HG02943 (cell line): ENCODE measurements around the gene PPP1R10.
"Not testable (repeated sequence)": the region's sequence is repeated elsewhere in the genome, so short reads cannot be mapped to it uniquely, and the experiment has no call there.

Experiments used
- ATAC-seq: cut with Tn5 transposase; IDR thresholded peaks from one replicate; pipeline ENCODE4 v1.9.1; 2021; ENCODE audit warnings: mild to moderate bottlenecking, low read depth, moderate library complexity; ENCODE audit not compliant: unreplicated experiment

The PPP1R10 gene

GRCh38 chr6:30600451-30600961 is 16.5 kb downstream of the PPP1R10 start:
- no peak for ATAC-seq

- no peak for ATAC-seq
Measured at GRCh38 chr6:30599625-30600324, 17.3 kb downstream of the PPP1R10 start.

DNA sequence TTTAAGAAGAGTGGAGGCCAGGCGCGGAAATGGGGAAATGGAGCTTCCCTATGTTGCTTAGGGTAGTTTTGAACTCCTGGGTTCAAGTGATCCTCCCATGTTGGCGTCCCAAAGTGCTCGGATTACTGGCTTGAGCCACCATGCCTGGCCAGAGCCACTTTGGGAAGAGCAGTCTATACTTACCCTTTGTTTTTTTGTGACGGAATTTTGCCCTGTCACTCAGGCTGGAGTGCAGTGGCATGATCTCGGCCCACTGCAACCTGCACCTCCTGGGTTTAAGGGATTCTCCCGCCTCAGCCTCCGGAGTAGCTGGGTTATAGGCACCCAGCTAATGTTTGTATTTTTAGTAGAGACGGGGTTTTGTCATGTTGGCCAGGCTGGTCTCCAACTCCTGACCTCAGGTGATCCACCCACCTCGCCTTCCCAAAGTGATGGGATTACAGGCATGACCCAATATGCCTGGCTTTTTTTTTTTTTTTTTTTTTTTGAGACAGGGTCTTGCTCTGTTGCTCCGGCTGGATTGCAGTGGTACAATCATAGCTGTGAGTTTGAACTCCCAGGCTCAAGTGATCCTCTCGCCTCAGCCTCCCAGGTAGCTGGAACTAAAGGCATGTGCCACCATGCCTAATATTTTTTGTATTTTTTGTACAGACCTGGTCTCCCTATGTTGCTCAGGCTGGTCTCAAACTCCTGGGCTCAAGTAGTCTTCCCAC is 18.0 kb downstream of the PPP1R10 start:
- no peak for ATAC-seq

DNA sequence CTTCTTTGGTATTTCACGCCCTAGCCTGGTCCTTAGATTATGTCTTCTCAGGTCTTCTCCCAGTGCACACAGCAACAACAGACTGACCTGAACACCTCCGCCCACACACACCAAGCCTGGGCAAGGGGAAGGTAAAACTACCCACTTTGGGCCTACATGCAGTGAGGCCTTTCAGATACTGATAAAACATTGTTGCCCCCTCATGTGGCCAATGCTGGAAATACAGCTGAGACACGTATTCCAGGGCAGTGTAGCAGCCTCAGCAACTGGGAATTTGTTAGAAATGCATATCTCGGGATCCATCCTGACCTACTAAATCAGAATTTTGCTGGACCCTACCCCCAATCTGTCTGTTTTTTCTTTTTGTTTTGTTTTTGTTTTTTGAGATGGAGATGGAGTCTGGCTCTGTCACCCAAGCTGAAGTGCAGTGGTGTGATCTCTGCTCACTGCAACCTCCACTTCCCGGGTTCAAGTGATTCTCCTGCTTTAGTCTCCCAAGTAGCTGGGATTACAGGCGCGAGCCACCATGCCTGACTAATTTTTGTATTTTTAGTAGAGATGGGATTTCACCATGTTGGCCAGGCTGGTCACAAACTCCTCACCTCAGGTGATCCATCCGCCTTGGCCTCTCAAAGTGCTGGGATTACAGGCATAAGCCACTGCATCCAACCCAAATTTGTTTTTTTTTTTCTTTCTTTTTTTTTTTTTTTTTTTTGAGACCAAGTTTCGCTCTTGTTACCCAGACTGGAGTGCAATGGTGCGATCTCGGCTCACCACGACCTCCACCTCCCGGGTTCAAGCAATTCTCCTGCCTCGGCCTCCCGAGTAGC is 19.5 kb downstream of the PPP1R10 start:
- not testable (repeated sequence) for ATAC-seq

DNA sequence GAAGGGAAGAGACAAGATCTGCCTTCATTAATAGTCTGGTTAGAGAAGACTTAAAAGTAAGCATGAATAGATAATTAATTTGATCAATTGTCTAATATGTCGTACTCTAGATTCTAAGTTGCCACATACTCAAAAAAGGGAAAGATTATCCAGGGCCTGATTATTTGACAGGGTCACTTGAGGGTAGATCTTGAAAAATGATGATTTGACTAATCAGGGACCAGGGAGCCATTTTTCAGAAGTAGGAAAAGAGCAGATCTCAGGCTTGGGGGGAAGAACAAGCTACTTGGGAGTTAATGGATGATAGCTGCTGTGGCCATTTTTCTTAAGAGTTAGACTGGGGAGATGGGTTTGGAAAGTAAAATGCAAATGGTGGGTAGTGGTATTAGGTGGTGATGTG is 24.8 kb downstream of the PPP1R10 start:
- ATAC-seq = no peak

DNA sequence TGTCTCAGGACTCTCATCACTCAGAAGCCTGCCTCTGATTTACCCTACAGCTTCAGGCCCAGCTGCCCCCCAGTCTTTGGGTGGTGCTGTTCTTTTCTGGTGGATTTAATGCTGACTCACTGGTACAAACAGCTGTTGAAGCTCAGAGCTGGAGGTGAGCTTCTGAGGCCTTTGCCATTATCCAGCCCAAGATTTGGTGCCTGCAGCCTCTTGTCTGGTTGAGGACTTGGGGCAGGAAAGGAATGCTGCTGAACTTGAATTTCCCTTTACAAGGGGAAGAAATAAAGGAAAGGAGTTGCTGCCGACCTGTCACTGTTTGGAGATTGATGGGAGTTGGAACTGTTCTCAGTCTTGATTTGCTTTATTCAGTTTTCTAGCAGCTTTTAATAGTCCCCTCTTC is 26.0 kb downstream of the PPP1R10 start:
- ATAC-seq = no peak

- ATAC-seq = no peak
Measured at GRCh38 chr6:30590509-30590908, 26.5 kb downstream of the PPP1R10 start.

DNA sequence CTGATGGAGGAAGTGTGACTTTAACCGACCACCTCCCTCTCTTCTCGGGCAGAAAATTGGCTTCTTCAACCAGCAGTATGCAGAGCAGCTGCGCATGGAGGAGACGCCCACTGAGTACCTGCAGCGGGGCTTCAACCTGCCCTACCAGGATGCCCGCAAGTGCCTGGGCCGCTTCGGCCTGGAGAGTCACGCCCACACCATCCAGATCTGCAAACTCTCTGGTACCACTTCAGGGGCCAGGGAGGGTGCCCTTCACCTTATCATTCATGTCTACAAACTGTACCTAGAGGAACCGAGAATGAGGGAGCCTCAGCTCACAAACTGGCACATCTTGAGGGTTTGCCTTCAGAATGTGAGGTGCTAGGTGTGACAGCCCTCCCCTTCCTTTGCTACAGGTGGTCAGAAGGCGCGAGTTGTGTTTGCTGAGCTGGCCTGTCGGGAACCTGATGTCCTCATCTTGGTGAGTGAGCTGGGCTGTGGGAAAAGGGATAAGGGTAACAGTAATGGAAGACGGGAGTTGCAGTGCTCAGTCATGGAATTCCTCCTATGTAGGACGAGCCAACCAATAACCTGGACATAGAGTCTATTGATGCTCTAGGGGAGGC is 27.2 kb downstream of the PPP1R10 start:
- no peak for ATAC-seq

DNA sequence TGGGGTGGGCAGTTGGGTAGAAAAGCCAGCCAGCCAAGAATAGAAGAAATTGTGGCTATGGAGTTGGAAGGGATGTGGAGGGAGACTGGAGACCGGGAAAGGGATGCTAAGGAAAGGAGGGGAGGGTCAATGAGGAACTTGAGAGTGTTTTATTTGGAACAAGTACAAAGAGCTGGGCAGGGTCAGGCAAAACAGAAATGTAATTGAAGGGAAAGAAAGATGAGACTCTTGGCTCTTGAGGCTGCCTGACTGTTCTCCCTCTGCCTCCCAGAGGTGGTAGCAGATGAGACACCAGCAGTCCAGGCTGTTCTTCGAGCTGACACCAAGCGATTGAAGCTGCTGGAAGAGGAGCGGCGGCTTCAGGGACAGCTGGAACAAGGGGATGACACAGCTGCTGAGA is 33.1 kb downstream of the PPP1R10 start:
- no peak for ATAC-seq

DNA sequence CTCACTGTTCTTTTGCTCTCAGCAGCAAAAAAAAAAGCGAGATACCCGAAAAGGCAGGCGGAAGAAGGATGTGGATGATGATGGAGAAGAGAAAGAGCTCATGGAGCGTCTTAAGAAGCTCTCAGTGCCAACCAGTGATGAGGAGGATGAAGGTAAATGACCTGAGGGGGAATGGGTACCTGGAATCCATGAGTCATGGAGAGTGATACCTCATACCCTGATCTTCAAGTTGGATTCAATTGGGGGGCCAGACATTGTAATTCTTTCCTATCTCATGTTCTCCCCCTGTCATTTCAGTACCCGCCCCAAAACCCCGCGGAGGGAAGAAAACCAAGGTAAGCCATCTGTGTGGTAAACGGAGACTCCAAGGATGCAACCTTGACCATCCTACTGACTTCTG is 39.0 kb downstream of the PPP1R10 start:
- no peak for ATAC-seq

DNA sequence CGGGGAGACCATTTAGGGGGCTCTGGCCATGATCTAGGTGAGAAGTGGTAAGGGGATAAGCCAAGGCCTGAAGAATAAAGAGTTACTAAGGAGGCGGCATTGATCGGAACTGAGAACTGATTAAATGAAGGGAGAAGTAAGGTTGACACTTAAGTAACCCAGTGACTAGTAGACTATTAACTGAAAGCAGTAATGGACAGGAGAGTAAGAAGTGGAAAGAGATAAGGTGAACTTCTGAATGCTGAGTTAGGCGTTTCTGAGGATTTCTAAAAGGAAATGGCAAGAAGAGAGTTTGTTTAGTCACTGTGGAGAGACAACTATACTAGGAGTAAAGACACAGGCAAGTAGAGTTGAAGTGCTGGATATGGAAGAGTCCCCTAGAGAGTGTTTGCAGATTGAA is 43.9 kb downstream of the PPP1R10 start:
- no peak for ATAC-seq

GRCh38 chr6:30572148-30572547 is 44.9 kb downstream of the PPP1R10 start:
- no peak for ATAC-seq

GRCh38 chr6:30571762-30572082 is 45.3 kb downstream of the PPP1R10 start:
- ATAC-seq = no peak

DNA sequence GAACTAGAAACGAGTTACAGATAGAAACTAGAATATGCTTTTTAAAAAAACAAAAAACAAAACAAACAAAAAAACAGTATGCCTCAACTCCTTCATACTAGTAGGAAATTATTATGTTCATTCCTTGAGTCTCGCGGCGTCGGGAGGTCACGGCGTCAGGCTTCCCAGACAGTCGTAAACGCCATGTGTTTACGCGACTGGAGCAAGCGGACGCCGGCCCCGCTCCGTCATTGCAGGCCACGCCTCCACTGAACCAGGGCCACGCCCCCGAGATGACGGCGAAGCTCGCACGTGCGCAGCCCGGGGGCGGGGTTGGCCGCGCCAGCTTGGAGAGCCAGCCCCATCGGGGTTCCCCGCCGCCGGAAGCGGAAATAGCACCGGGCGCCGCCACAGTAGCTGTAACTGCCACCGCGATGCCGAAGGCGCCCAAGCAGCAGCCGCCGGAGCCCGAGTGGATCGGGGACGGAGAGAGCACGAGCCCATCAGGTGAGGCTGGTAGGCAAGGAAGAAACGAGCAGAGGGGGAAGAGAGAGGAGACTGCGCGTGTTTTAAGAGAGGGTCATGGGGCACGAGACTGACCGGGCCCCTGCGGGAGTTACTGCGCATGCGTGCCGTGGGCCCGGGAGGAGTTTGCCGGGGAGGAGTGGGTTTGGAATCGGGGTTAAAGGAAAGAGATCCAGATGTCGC is 45.8 kb downstream of the PPP1R10 start, which contains the start of gene ABCF1:
TSS of gene ABCF1 (plus strand) at position 368 of the 687 bp plus-strand sequence. CDS start at position 414, 46 bp downstream.
- ATAC-seq = peak; percentile 85

DNA sequence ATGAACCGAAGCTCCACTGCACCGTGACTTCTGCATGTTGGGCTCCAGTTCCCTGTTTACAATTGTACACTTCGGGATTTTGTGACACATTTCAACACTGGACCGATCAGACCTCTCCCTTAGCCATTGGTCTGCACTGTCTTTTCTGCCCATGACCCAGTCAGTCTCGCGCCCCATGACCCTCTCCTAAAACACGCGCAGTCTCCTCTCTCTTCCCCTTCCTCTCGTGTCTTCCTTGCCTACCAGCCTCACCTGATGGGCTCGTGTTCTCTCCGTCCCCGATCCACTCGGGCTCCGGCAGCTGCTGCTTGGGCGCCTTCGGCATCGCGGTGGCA is 46.3 kb downstream of the PPP1R10 start:
- ATAC-seq = peak; percentile 20

GRCh38 chr6:30570263-30570662 is 46.8 kb downstream of the PPP1R10 start:
- ATAC-seq = no peak

- ATAC-seq = no peak
Measured at GRCh38 chr6:30568245-30568644, 48.8 kb downstream of the PPP1R10 start.

DNA sequence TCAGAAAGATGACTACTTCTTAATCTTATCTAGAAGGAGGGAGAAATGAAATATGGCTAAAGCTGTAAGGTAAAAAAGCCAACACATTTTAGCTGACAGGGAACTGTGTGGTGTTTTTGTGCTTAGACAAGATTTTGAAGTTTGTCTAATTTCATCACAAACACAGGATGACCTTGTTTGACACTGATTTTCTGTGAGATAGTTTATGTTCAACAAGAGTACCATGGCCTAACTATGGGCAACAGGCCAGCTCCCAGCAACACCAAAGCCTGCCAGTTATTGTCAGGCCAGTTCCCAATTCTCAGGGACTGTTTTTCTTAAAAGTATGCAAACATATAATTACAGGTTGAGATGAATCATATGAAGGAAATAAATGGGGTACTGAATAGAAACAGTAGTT is 51.3 kb downstream of the PPP1R10 start:
- no peak for ATAC-seq

- no peak for ATAC-seq
Measured at GRCh38 chr6:30564114-30564513, 52.9 kb downstream of the PPP1R10 start.
